CD4-positive, alpha-beta T cell (primary cell): ENCODE data around the gene RAB9A. TPM values are rescaled to one million over a fixed set of nuclear protein-coding genes. Genes with fewer than 3 reads are reported as not detected.
"Not testable (repeated sequence)": the region's sequence is repeated elsewhere in the genome, so short reads cannot be mapped to it uniquely, and the experiment has no call there.

Experiments
- ATAC-seq: fragments of 200-7000 bp; cut with Tn5 transposase; one replicate; pipeline ENCODE4 v1.10.0; 2022; ENCODE audit warnings: mild to moderate bottlenecking; ENCODE audit not compliant: poor library complexity
- CTCF ChIA-PET: fragments of 350-600 bp; sonication (Branson Sonifier 250); formaldehyde crosslinking; loops from one replicate; lab custom pipeline; 2021; ENCODE audit warnings: antibody characterized with exemption, inconsistent platforms; lab: Charles Lee
- POLR2A ChIA-PET: fragments of 350-600 bp; sonication (Branson Sonifier 250); formaldehyde crosslinking; loops from one replicate; lab custom pipeline; 2021; ENCODE audit warnings: antibody characterized with exemption, inconsistent platforms; lab: Charles Lee
- DNase-seq, 14 experiments: peaks; one replicate each; pipeline ENCODE4 v3.0.0-alpha.2; 2013 to 2020; ENCODE audit warnings: mixed read lengths in 2 of 14
- H3K27ac ChIP-seq, 2 donors: one replicate each; pipeline versions ENCODE4 v1.5.1 to v1.7.0; 2013; ENCODE audit warnings: low read length in 2 of 2, low read depth in 1 of 2, mild to moderate bottlenecking in 1 of 2
- H3K27me3 ChIP-seq, 2 experiments: 1 replicate in 1 of 2; 2 replicates in 1 of 2; pipeline versions ENCODE4 v1.6.1 to v1.7.0; 2013; ENCODE audit warnings: low read length in 2 of 2, control low read depth in 1 of 2, mild to moderate bottlenecking in 1 of 2, moderate library complexity in 1 of 2; ENCODE audit not compliant: insufficient read depth in 2 of 2, control insufficient read depth in 1 of 2
- H3K36me3 ChIP-seq: one replicate; pipeline ENCODE4 v1.6.1; 2013; ENCODE audit warnings: low read length, control low read depth; ENCODE audit not compliant: insufficient read depth
- H3K4me1 ChIP-seq: one replicate; pipeline ENCODE4 v1.6.1; 2013; ENCODE audit warnings: low read length, control low read depth; ENCODE audit not compliant: insufficient read depth
- H3K4me3 ChIP-seq: one replicate; pipeline ENCODE4 v1.5.1; 2013; ENCODE audit warnings: mild to moderate bottlenecking, low read length, moderate library complexity
- H3K9me3 ChIP-seq, 2 experiments: 1 replicate in 1 of 2; 2 replicates in 1 of 2; pipeline versions ENCODE4 v1.6.1 to v1.7.0; 2013; ENCODE audit warnings: low read length in 2 of 2, mild to moderate bottlenecking in 2 of 2, control low read depth in 1 of 2, moderate library complexity in 1 of 2; ENCODE audit not compliant: control insufficient read depth in 1 of 2, insufficient read depth in 1 of 2
- H3K27ac Mint-ChIP-seq: one replicate; pipeline ENCODE4 v1.8.0; 2020; ENCODE audit warnings: mixed read lengths
- H3K27me3 Mint-ChIP-seq: one replicate; pipeline ENCODE4 v1.8.0; 2021; ENCODE audit warnings: mixed read lengths
- H3K36me3 Mint-ChIP-seq: one replicate; pipeline ENCODE4 v1.8.0; 2021; ENCODE audit warnings: low read depth, mixed read lengths
- H3K4me1 Mint-ChIP-seq: one replicate; pipeline ENCODE4 v1.8.0; 2021; ENCODE audit warnings: low read depth, mixed read lengths
- H3K4me3 Mint-ChIP-seq: one replicate; pipeline ENCODE4 v1.8.0; 2020; ENCODE audit warnings: mild to moderate bottlenecking, mixed read lengths
- H3K9me3 Mint-ChIP-seq: one replicate; pipeline ENCODE4 v1.8.0; 2020; ENCODE audit warnings: mixed read lengths
- CTCF ChIP-seq: fragments of 200-600 bp; IDR thresholded peaks from one replicate; pipeline ENCODE4 v1.8.0; 2022; ENCODE audit warnings: antibody characterized with exemption, mild to moderate bottlenecking
- intact Hi-C, 2 experiments: fragments of 100-400 bp; cut with DNase I in 1 of 2; cut with micrococcal nuclease in 1 of 2; formaldehyde crosslinking; loops; one replicate each; pipeline versions ENCODE4 v1.15.1 to v1.9.0; 2023 to 2025; cut with DNase I, micrococcal nuclease
- total RNA-seq, 174 experiments: library from RNA in 2 of 174; stranded (reverse) in 2 of 174; gene quantifications; one replicate each; pipeline ENCODE4 v1.2.3 and lab custom pipeline; 2021 to 2026

The RAB9A gene
- total RNA-seq, 2 experiments from 2014 or later: 21.4 to 25.2 TPM

GRCh38 chrX:13721371-13721770 lies 32.4 kb downstream of the RAB9A start:
- no peaks in the 10 kb centered on the region for H3K9me3 Mint-ChIP-seq
- no peak for DNase-seq
- H3K27ac Mint-ChIP-seq: peak overlapping the region; percentile 58
- H3K4me3 Mint-ChIP-seq: no peak overlapping the region
- Histone ChIP-seq H3K27ac (no peak overlapping the region), H3K36me3 (peaks cover 18% of the 10 kb centered on the region), H3K4me3 (no peak overlapping the region), H3K27me3 (no peaks in the 10 kb centered on the region), H3K9me3 (no peaks in the 10 kb centered on the region), H3K4me1 (peaks cover 41% of the 10 kb centered on the region)
- no peak for TF ChIP-seq CTCF
- H3K36me3 Mint-ChIP-seq: peaks cover 67% of the 10 kb centered on the region
- ChIA-PET CTCF (interaction anchor here (0.6 to 1.6 kb wide), 3 partner anchors 15 to 66 kb away, joined by 3 to 5 read pairs (median 3); no protein-coding TSS in a partner anchor), POLR2A (interaction anchor here (9.0 kb wide), 1 partner anchor 13 kb away, joined by 105 read pairs; the partner anchor contains the start of genes OFD1 and TRAPPC2)
- no peaks in the 10 kb centered on the region for H3K27me3 Mint-ChIP-seq
- no peak for ATAC-seq
- peaks cover 69% of the 10 kb centered on the region for H3K4me1 Mint-ChIP-seq
- intact Hi-C loops: no loop called here

- peaks cover 18% of the 10 kb centered on the region for H3K36me3 ChIP-seq
- no peak overlapping the region for H3K4me3 ChIP-seq
- no peak overlapping the region for H3K27ac ChIP-seq
- ATAC-seq (no peak), DNase-seq (no peak)
- Mint-ChIP-seq H3K4me3 (no peak overlapping the region), H3K36me3 (peaks cover 69% of the 10 kb centered on the region), H3K27ac (peak overlapping the region; percentile 58), H3K4me1 (peaks cover 71% of the 10 kb centered on the region), H3K27me3 (no peaks in the 10 kb centered on the region), H3K9me3 (no peaks in the 10 kb centered on the region)
- no peak for TF ChIP-seq CTCF
- H3K27me3 ChIP-seq: no peaks in the 10 kb centered on the region
- H3K9me3 ChIP-seq: no peaks in the 10 kb centered on the region
- CTCF ChIA-PET: interaction anchor here (0.6 to 1.6 kb wide), 3 partner anchors 12 to 19 kb away, joined by 3 to 5 read pairs (median 3); partner anchors contain the start of genes OFD1 and TRAPPC2
- intact Hi-C loops: no loop called here
- H3K4me1 ChIP-seq: peaks cover 38% of the 10 kb centered on the region
- POLR2A ChIA-PET: interaction anchor here (0.9 to 9.0 kb wide), 4 partner anchors 12 to 33 kb away, joined by 3 to 105 read pairs (median 5); partner anchors contain the start of genes OFD1, RAB9A and TRAPPC2
These were observed 33.0 kb downstream of the RAB9A start for GRCh38 chrX:13721819-13722519.

- POLR2A ChIA-PET: interaction anchor here (1.0 to 9.0 kb wide), 6 partner anchors 9 to 747 kb away, joined by 3 to 105 read pairs (median 4); partner anchors contain the start of genes OFD1, RAB9A and TRAPPC2
- H3K27me3 ChIP-seq, intact Hi-C loops, H3K27me3 Mint-ChIP-seq, H3K9me3 ChIP-seq, H3K9me3 Mint-ChIP-seq, H3K27ac ChIP-seq, H3K36me3 ChIP-seq: not testable (repeated sequence)
- Histone ChIP-seq H3K4me3 (peak overlapping the region; percentile 12), H3K4me1 (peaks cover 15% of the 10 kb centered on the region)
- H3K27ac Mint-ChIP-seq: peak overlapping the region; percentile 88
- H3K36me3 Mint-ChIP-seq: peaks cover 74% of the 10 kb centered on the region
- CTCF ChIA-PET: interaction anchor here (1.1 to 1.6 kb wide), 2 partner anchors 10 to 38 kb away, joined by 3 to 4 read pairs; partner anchors contain the start of genes OFD1 and TRAPPC2
- peak; percentile 51 for ATAC-seq
- peak in 13 of 14 experiments; percentile 33 to 81 (median 52) for DNase-seq
- peak overlapping the region; percentile 20 for H3K4me3 Mint-ChIP-seq
- H3K4me1 Mint-ChIP-seq: peaks cover 65% of the 10 kb centered on the region
These were observed 36.0 kb downstream of the RAB9A start for GRCh38 chrX:13724878-13725277.

DNA sequence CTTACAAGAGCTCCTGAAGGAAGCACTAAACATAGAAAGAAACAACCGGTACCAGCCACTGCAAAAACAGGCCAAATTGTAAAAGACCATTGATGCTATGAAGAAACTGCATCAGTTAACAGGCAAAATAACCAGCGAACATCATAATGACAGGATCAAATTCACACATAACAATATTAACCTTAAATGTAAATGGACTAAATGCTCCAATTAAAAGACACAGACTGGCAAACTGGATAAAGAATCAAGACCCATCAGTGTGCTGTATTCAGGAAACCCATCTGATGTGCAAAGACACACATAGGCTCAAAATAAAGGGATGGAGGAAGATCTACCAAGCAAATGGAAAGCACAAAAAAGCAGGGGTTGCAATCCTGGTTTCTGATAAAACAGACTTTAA lies 37.7 kb downstream of the RAB9A start:
- H3K36me3 ChIP-seq, H3K9me3 Mint-ChIP-seq, H3K27me3 Mint-ChIP-seq, ATAC-seq, intact Hi-C loops, H3K4me3 ChIP-seq, DNase-seq, H3K27ac ChIP-seq, H3K9me3 ChIP-seq, CTCF ChIA-PET, POLR2A ChIA-PET, H3K27me3 ChIP-seq, H3K4me3 Mint-ChIP-seq: not testable (repeated sequence)
- H3K27ac Mint-ChIP-seq: peak overlapping the region; percentile 74
- peaks cover 62% of the 10 kb centered on the region for H3K4me1 Mint-ChIP-seq
- H3K4me1 ChIP-seq: peaks cover 15% of the 10 kb centered on the region
- peaks cover 79% of the 10 kb centered on the region for H3K36me3 Mint-ChIP-seq

DNA sequence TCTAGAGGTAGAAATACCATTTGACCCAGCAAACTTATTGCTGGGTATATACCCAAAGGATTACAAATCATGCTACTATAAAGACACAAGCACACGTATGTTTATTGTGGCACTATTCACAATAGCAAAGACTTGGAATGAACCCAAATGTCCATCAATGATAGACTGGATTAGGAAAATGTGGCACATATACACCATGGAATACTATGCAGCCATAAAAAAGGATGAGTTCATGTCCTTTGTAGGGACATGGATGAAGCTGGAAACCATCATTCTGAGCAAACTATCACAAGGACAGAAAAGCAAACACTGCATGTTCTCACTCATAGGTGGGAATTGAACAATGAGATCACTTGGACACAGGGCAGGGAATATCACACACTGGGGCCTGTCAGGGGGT lies 41.6 kb downstream of the RAB9A start:
- H3K4me1 ChIP-seq, DNase-seq, H3K4me3 ChIP-seq, POLR2A ChIA-PET, H3K9me3 ChIP-seq, H3K27me3 Mint-ChIP-seq, CTCF ChIA-PET, H3K27me3 ChIP-seq, ATAC-seq, H3K9me3 Mint-ChIP-seq, H3K36me3 ChIP-seq, H3K27ac ChIP-seq: not testable (repeated sequence)
- intact Hi-C loops: loop anchor here (5.0 to 10.0 kb wide), 4 partner anchors 33 to 1604 kb away; partner anchors contain the start of genes PIGA (in 1 of the 2) and TCEANC (in 1 of the 2)
- Mint-ChIP-seq H3K36me3 (peaks cover 86% of the 10 kb centered on the region), H3K27ac (peak overlapping the region; percentile 100), H3K4me1 (peaks cover 73% of the 10 kb centered on the region), H3K4me3 (peak overlapping the region; percentile 56)
